Measurements from ENCODE around the gene GPS1.

GRCh38 chr17:82031303-82031884 is 20.3 kb upstream of the GPS1 start, which contains the start of gene RAC3:
- TF ChIP-seq MAX (CRISPR knock-in tag; IDR thresholded peaks at IDR 0.05) (no peak), CTCF (IDR thresholded peaks at IDR 0.05) (no peak), FOXP1 (CRISPR knock-in tag; IDR thresholded peaks at IDR 0.05; ENCODE audit: borderline replicate concordance) (no peak), ATF2 (CRISPR knock-in tag; IDR thresholded peaks at IDR 0.05; ENCODE audit: borderline replicate concordance, low read depth) (no peak), ATF6 (CRISPR knock-in tag; IDR thresholded peaks at IDR 0.05) (no peak), ZSCAN18 (CRISPR knock-in tag; IDR thresholded peaks at IDR 0.05) (no peak), RELA (CRISPR knock-in tag; IDR thresholded peaks at IDR 0.05; ENCODE audit: borderline replicate concordance) (no peak)
